Measurements from ENCODE around the gene SEC11A.

Gene SEC11A

GRCh38 chr15:84716036-84716732, at the start of gene SEC11A:
SEC11A (minus strand) TSS chr15:84716139; CDS start chr15:84716075, 64 bp downstream.
- TF ChIP-seq CTCF (IDR thresholded peaks at IDR 0.05; ENCODE audit: low read depth, low read length), result no peak
- H3K4me3 ChIP-seq (ENCODE audit: low read depth, low read length), result peak within 1 kb of the TSS; percentile 77

GRCh38 chr15:84765675-84766074, 49.7 kb upstream of the SEC11A start:
- TF ChIP-seq CTCF (IDR thresholded peaks at IDR 0.05; ENCODE audit: low read depth, low read length), result no peak
- no peak overlapping the region for H3K4me3 ChIP-seq (ENCODE audit: low read depth, low read length)

- TF ChIP-seq CTCF (IDR thresholded peaks at IDR 0.05; ENCODE audit: low read depth, low read length), result no peak
- H3K4me3 ChIP-seq (ENCODE audit: low read depth, low read length), result no peak overlapping the region
Measured at GRCh38 chr15:84764989-84765388, 49.0 kb upstream of the SEC11A start.

GRCh38 chr15:84764585-84764984, 48.6 kb upstream of the SEC11A start:
- TF ChIP-seq CTCF (IDR thresholded peaks at IDR 0.05; ENCODE audit: low read depth, low read length), result no peak
- no peak overlapping the region for H3K4me3 ChIP-seq (ENCODE audit: low read depth, low read length)

GRCh38 chr15:84762840-84763572, 47.1 kb upstream of the SEC11A start:
- no peak overlapping the region for H3K4me3 ChIP-seq (ENCODE audit: low read depth, low read length)
- no peak for TF ChIP-seq CTCF (IDR thresholded peaks at IDR 0.05; ENCODE audit: low read depth, low read length)

- TF ChIP-seq CTCF (IDR thresholded peaks at IDR 0.05; ENCODE audit: low read depth, low read length), result no peak
- H3K4me3 ChIP-seq (ENCODE audit: low read depth, low read length), result no peak overlapping the region
Measured at GRCh38 chr15:84761607-84762131, 45.7 kb upstream of the SEC11A start.

- no peak overlapping the region for H3K4me3 ChIP-seq (ENCODE audit: low read depth, low read length)
- no peak for TF ChIP-seq CTCF (IDR thresholded peaks at IDR 0.05; ENCODE audit: low read depth, low read length)
Measured at GRCh38 chr15:84760219-84760618, 44.3 kb upstream of the SEC11A start.
